Karpas-422 (cell line): ENCODE data around the gene CYP24A1. TPM values are rescaled to one million over a fixed set of nuclear protein-coding genes. Genes with fewer than 3 reads are reported as not detected.

Source experiments
- DNase-seq: peaks from one replicate; pipeline ENCODE4 v3.0.0-alpha.2; 2015
- H2AFZ ChIP-seq: fragments of 200-600 bp; sonication (generic); 2 replicates; pipeline ENCODE4 v1.6.1; 2014; ENCODE audit warnings: antibody characterized with exemption, low read length, mixed read lengths
- H3K27ac ChIP-seq: fragments of 200-600 bp; sonication (generic); 2 replicates; pipeline ENCODE4 v1.5.1; 2014; ENCODE audit warnings: mild to moderate bottlenecking, low read length, moderate library complexity
- H3K27me3 ChIP-seq: fragments of 200-600 bp; sonication (generic); 2 replicates; pipeline ENCODE4 v1.6.1; 2014; ENCODE audit warnings: low read length, mixed read lengths
- H3K36me3 ChIP-seq: fragments of 200-600 bp; sonication (generic); 2 replicates; pipeline ENCODE4 v1.6.1; 2014; ENCODE audit warnings: low read length, mixed read lengths; ENCODE audit not compliant: insufficient read depth
- H3K4me1 ChIP-seq: fragments of 200-600 bp; sonication (generic); 2 replicates; pipeline ENCODE4 v1.6.1; 2014; ENCODE audit warnings: mild to moderate bottlenecking, low read length, mixed read lengths
- H3K4me2 ChIP-seq: fragments of 200-600 bp; sonication (generic); 2 replicates; pipeline ENCODE4 v1.6.1; 2014; ENCODE audit warnings: low read length, low read depth, mild to moderate bottlenecking; ENCODE audit not compliant: poor library complexity, severe bottlenecking
- H3K4me3 ChIP-seq: fragments of 200-600 bp; sonication (generic); 2 replicates; pipeline ENCODE4 v1.5.1; 2014; ENCODE audit warnings: mild to moderate bottlenecking, antibody characterized with exemption, low read length, mixed read lengths
- H3K79me2 ChIP-seq: fragments of 200-600 bp; sonication (generic); 2 replicates; pipeline ENCODE4 v1.6.1; 2014; ENCODE audit warnings: mild to moderate bottlenecking, low read length, mixed read lengths
- H3K9ac ChIP-seq: fragments of 200-600 bp; sonication (generic); 2 replicates; pipeline ENCODE4 v1.6.0; 2014; ENCODE audit warnings: low read length
- H3K9me2 ChIP-seq: fragments of 200-600 bp; sonication (generic), shearing (Covaris generic); replicated peaks from 2 replicates; pipeline ENCODE4 v1.6.0; 2014; ENCODE audit warnings: mild to moderate bottlenecking, low read length, moderate library complexity; ENCODE audit not compliant: insufficient read depth
- H3K9me3 ChIP-seq: fragments of 300-700, 200-600 bp; sonication (generic); 2 replicates; pipeline ENCODE4 v1.6.1; 2014; ENCODE audit warnings: low read length, mixed read lengths
- H4K20me1 ChIP-seq: fragments of 200-600 bp; sonication (generic); 2 replicates; pipeline ENCODE4 v1.6.1; 2014; ENCODE audit warnings: mild to moderate bottlenecking, antibody characterized with exemption, low read length, low read depth; ENCODE audit not compliant: insufficient read depth
- total RNA-seq: library from RNA; depleted of rRNA; stranded (reverse); fragments of >200 nt; shearing (Covaris generic); gene quantifications from 2 replicates; pipeline ENCODE4 v1.2.3, GENCODE V29; 2014; ENCODE audit warnings: low replicate concordance

CYP24A1 gene
- total RNA-seq, 1 experiment from 2014 or later, result not detected

GRCh38 chr20:54118220-54119001 is 55.4 kb downstream of the CYP24A1 start:
- Histone ChIP-seq H2AFZ (no peak overlapping the region), H3K4me3 (no peak overlapping the region), H3K36me3 (no peaks in the 10 kb centered on the region), H3K4me1 (no peaks in the 10 kb centered on the region), H3K4me2 (no peak overlapping the region), H3K9ac (no peak overlapping the region), H4K20me1 (no peaks in the 10 kb centered on the region), H3K79me2 (no peaks in the 10 kb centered on the region), H3K9me3 (no peaks in the 10 kb centered on the region), H3K9me2 (no peaks in the 10 kb centered on the region), H3K27ac (no peak overlapping the region), H3K27me3 (no peaks in the 10 kb centered on the region)
- DNase-seq, result no peak

- H4K20me1 ChIP-seq, result no peaks in the 10 kb centered on the region
- no peaks in the 10 kb centered on the region for H3K27me3 ChIP-seq
- H3K9ac ChIP-seq, result no peak overlapping the region
- no peaks in the 10 kb centered on the region for H3K4me1 ChIP-seq
- no peaks in the 10 kb centered on the region for H3K36me3 ChIP-seq
- DNase-seq, result no peak
- no peak overlapping the region for H3K4me3 ChIP-seq
- no peaks in the 10 kb centered on the region for H3K9me3 ChIP-seq
- H2AFZ ChIP-seq, result no peak overlapping the region
- H3K79me2 ChIP-seq, result no peaks in the 10 kb centered on the region
- H3K4me2 ChIP-seq, result no peak overlapping the region
- H3K27ac ChIP-seq, result no peak overlapping the region
- no peaks in the 10 kb centered on the region for H3K9me2 ChIP-seq
Observed at GRCh38 chr20:54116550-54117235, 57.1 kb downstream of the CYP24A1 start.

GRCh38 chr20:54115172-54115854 is 58.5 kb downstream of the CYP24A1 start:
- no peak overlapping the region for H3K4me3 ChIP-seq
- H4K20me1 ChIP-seq, result no peaks in the 10 kb centered on the region
- H3K9me2 ChIP-seq, result no peaks in the 10 kb centered on the region
- H3K36me3 ChIP-seq, result no peaks in the 10 kb centered on the region
- no peak overlapping the region for H3K27ac ChIP-seq
- no peaks in the 10 kb centered on the region for H3K9me3 ChIP-seq
- no peak overlapping the region for H2AFZ ChIP-seq
- no peak overlapping the region for H3K4me2 ChIP-seq
- H3K4me1 ChIP-seq, result no peaks in the 10 kb centered on the region
- H3K9ac ChIP-seq, result no peak overlapping the region
- H3K79me2 ChIP-seq, result no peaks in the 10 kb centered on the region
- H3K27me3 ChIP-seq, result no peaks in the 10 kb centered on the region
- DNase-seq, result no peak

- Histone ChIP-seq H3K9me3 (no peaks in the 10 kb centered on the region), H3K79me2 (no peaks in the 10 kb centered on the region), H3K4me2 (no peak overlapping the region), H2AFZ (no peak overlapping the region), H3K27me3 (no peaks in the 10 kb centered on the region), H3K9ac (no peak overlapping the region), H3K9me2 (no peaks in the 10 kb centered on the region), H3K4me1 (no peaks in the 10 kb centered on the region), H4K20me1 (no peaks in the 10 kb centered on the region), H3K27ac (no peak overlapping the region), H3K36me3 (no peaks in the 10 kb centered on the region), H3K4me3 (no peak overlapping the region)
- DNase-seq, result no peak
Observed at GRCh38 chr20:54114109-54114508, 59.7 kb downstream of the CYP24A1 start.

- H3K36me3 ChIP-seq, result no peaks in the 10 kb centered on the region
- no peak overlapping the region for H3K4me3 ChIP-seq
- no peak overlapping the region for H2AFZ ChIP-seq
- H3K27me3 ChIP-seq, result no peaks in the 10 kb centered on the region
- no peak overlapping the region for H3K9ac ChIP-seq
- H3K9me2 ChIP-seq, result no peaks in the 10 kb centered on the region
- H3K4me1 ChIP-seq, result no peaks in the 10 kb centered on the region
- H3K27ac ChIP-seq, result no peak overlapping the region
- H4K20me1 ChIP-seq, result no peaks in the 10 kb centered on the region
- no peak overlapping the region for H3K4me2 ChIP-seq
- no peak for DNase-seq
- no peaks in the 10 kb centered on the region for H3K79me2 ChIP-seq
- no peaks in the 10 kb centered on the region for H3K9me3 ChIP-seq
Observed at GRCh38 chr20:54113566-54113965, 60.2 kb downstream of the CYP24A1 start.

- no peak for DNase-seq
- H4K20me1 ChIP-seq, result no peaks in the 10 kb centered on the region
- H3K9me3 ChIP-seq, result no peaks in the 10 kb centered on the region
- no peak overlapping the region for H3K4me2 ChIP-seq
- H3K9ac ChIP-seq, result no peak overlapping the region
- H3K4me3 ChIP-seq, result no peak overlapping the region
- no peak overlapping the region for H2AFZ ChIP-seq
- no peaks in the 10 kb centered on the region for H3K79me2 ChIP-seq
- no peaks in the 10 kb centered on the region for H3K27me3 ChIP-seq
- H3K4me1 ChIP-seq, result no peaks in the 10 kb centered on the region
- H3K27ac ChIP-seq, result no peak overlapping the region
- H3K36me3 ChIP-seq, result no peaks in the 10 kb centered on the region
- no peaks in the 10 kb centered on the region for H3K9me2 ChIP-seq
Observed at GRCh38 chr20:54112221-54112884, 61.4 kb downstream of the CYP24A1 start.

GRCh38 chr20:54111460-54111859 is 62.3 kb downstream of the CYP24A1 start:
- no peak overlapping the region for H3K4me2 ChIP-seq
- no peak overlapping the region for H3K4me3 ChIP-seq
- DNase-seq, result no peak
- no peaks in the 10 kb centered on the region for H3K9me3 ChIP-seq
- H3K9me2 ChIP-seq, result no peaks in the 10 kb centered on the region
- H4K20me1 ChIP-seq, result no peaks in the 10 kb centered on the region
- H3K79me2 ChIP-seq, result no peaks in the 10 kb centered on the region
- H2AFZ ChIP-seq, result no peak overlapping the region
- no peak overlapping the region for H3K9ac ChIP-seq
- H3K27ac ChIP-seq, result no peak overlapping the region
- H3K36me3 ChIP-seq, result no peaks in the 10 kb centered on the region
- H3K27me3 ChIP-seq, result no peaks in the 10 kb centered on the region
- H3K4me1 ChIP-seq, result no peaks in the 10 kb centered on the region

GRCh38 chr20:54110457-54110856 is 63.3 kb downstream of the CYP24A1 start:
- Histone ChIP-seq H3K79me2 (no peaks in the 10 kb centered on the region), H2AFZ (no peak overlapping the region), H3K27me3 (no peaks in the 10 kb centered on the region), H3K4me1 (no peaks in the 10 kb centered on the region), H3K4me3 (no peak overlapping the region), H3K9me3 (no peaks in the 10 kb centered on the region), H4K20me1 (no peaks in the 10 kb centered on the region), H3K27ac (no peak overlapping the region), H3K4me2 (no peak overlapping the region), H3K36me3 (no peaks in the 10 kb centered on the region), H3K9ac (no peak overlapping the region), H3K9me2 (no peaks in the 10 kb centered on the region)
- no peak for DNase-seq
